Rectal smooth muscle tissue (tissue), 1 donor: Measurements from ENCODE around the gene VWF.

ENCODE experiments used
- H3K27ac ChIP-seq: one replicate; pipeline ENCODE4 v1.7.0; 2013; ENCODE audit warnings: low read depth, low read length, inconsistent platforms
- H3K27me3 ChIP-seq: one replicate; pipeline ENCODE4 v1.7.0; 2013; ENCODE audit warnings: low read length; ENCODE audit not compliant: control insufficient read depth, insufficient read depth
- H3K36me3 ChIP-seq: one replicate; pipeline ENCODE4 v1.7.0; 2013; ENCODE audit warnings: low read length; ENCODE audit not compliant: control insufficient read depth, insufficient read depth
- H3K4me1 ChIP-seq: one replicate; pipeline ENCODE4 v1.7.0; 2013; ENCODE audit warnings: low read length; ENCODE audit not compliant: control insufficient read depth, insufficient read depth
- H3K4me3 ChIP-seq: one replicate; pipeline ENCODE4 v1.7.0; 2013; ENCODE audit warnings: low read length
- H3K9ac ChIP-seq: one replicate; pipeline ENCODE4 v1.7.0; 2013; ENCODE audit warnings: low read length

Gene VWF

GRCh38 chr12:6092784-6093722 lies 31.4 kb downstream of the VWF start:
- no peak overlapping the region for H3K27ac ChIP-seq

DNA sequence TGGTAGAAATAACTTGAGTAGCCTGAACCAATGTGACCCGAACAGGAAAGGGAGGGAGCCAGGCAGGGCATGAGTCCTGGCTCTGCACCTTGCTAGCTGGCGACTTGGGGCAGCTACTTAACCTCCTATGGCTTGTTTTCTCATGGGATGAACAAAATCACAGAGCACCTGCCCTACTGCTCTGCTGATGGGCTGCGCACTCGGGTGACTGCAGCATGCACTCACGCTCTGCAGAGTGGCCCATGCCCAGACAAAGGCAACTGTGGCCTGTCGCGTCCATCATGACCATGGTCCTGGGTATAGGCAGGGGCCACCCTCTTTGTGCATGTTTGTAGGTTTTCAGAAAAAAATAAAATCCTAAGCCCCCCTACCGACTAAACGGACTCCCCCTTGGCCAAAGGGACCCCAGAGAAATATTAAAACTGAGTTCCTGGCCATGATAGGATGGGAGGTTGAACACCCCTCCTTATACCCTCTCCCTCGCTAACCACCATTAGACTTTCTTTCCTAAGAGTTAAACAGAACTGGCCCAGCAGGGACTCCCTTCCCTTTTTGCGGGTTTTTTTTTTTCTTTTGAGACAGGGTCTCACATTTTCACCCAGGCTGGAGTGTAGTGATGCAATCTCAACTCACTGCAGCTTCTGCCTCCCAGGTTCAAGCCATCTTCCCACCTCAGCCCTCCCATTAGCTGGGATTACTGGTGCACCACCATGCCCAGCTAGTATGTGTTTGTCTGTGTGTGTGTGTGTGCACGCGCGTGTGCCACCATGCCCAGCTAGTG lies 32.5 kb downstream of the VWF start:
- Histone ChIP-seq H3K27ac (no peak overlapping the region), H3K27me3 (no peaks in the 10 kb centered on the region), H3K9ac (no peak overlapping the region), H3K4me1 (peaks cover 11% of the 10 kb centered on the region), H3K4me3 (no peak overlapping the region), H3K36me3 (no peaks in the 10 kb centered on the region)

More at GRCh38 chr12:6092784-6093722, 31.4 kb downstream of the VWF start:
- no peak overlapping the region for H3K4me3 ChIP-seq
- H3K27me3 ChIP-seq: no peaks in the 10 kb centered on the region
- H3K36me3 ChIP-seq: no peaks in the 10 kb centered on the region
- no peak overlapping the region for H3K9ac ChIP-seq
- peaks cover 11% of the 10 kb centered on the region for H3K4me1 ChIP-seq

GRCh38 chr12:6090803-6091202 lies 33.7 kb downstream of the VWF start:
- H3K27ac ChIP-seq: peak overlapping the region; percentile 3

DNA sequence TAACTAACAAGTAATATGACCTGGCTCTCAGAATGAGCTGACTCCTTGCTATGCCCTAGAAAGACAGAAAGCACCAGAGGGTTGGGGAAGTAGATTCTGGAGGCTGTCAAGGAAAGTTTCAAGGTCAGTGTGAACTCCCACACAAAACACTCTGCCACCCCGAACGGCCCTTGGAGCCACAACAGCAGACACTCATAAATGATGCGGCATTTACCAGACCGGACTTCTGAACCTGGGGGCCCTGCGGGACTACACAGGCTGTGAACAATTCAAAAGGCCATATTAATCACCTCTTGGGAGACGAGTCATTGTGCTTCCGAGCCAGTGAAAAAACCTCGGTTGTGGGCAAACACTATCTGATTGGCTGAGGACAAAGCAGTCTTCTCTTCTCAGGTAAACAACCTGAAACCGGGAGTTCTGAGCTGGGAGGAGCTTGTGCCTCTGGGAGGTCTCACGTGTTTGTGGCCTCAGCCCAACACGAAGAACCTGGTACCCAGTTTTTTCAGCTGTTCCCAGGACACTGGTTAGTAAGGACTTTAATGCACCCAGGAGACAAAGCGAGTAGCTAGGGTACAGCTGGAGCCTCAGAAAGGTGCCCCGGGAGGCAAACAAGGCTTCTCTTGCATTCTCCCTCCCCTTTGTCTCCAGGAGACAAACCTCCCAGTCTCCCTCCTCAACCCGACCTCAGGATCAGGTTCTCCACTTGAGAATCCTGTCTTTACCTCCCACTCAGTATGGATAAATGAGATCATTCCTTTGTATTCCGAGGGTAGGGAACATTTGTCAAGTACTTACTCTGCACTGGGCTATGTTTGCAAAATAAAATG lies 35.3 kb downstream of the VWF start:
- no peak overlapping the region for H3K4me3 ChIP-seq
- no peaks in the 10 kb centered on the region for H3K36me3 ChIP-seq
- peaks cover 23% of the 10 kb centered on the region for H3K4me1 ChIP-seq
- H3K27ac ChIP-seq: peak overlapping the region; percentile 30
- H3K9ac ChIP-seq: no peak overlapping the region
- H3K27me3 ChIP-seq: no peaks in the 10 kb centered on the region

More at GRCh38 chr12:6090803-6091202, 33.7 kb downstream of the VWF start:
- Histone ChIP-seq H3K4me3 (no peak overlapping the region), H3K27me3 (no peaks in the 10 kb centered on the region), H3K36me3 (no peaks in the 10 kb centered on the region), H3K4me1 (peaks cover 13% of the 10 kb centered on the region), H3K9ac (no peak overlapping the region)

GRCh38 chr12:6086316-6086715 lies 38.2 kb downstream of the VWF start:
- H3K4me3 ChIP-seq: no peak overlapping the region
- H3K27me3 ChIP-seq: no peaks in the 10 kb centered on the region
- peaks cover 32% of the 10 kb centered on the region for H3K4me1 ChIP-seq
- H3K36me3 ChIP-seq: no peaks in the 10 kb centered on the region
- no peak overlapping the region for H3K27ac ChIP-seq
- no peak overlapping the region for H3K9ac ChIP-seq

GRCh38 chr12:6085841-6086240 lies 38.6 kb downstream of the VWF start:
- Histone ChIP-seq H3K27me3 (no peaks in the 10 kb centered on the region), H3K4me1 (peaks cover 32% of the 10 kb centered on the region), H3K4me3 (no peak overlapping the region), H3K36me3 (no peaks in the 10 kb centered on the region), H3K27ac (no peak overlapping the region), H3K9ac (no peak overlapping the region)

GRCh38 chr12:6084969-6085450 lies 39.5 kb downstream of the VWF start:
- H3K9ac ChIP-seq: no peak overlapping the region
- no peak overlapping the region for H3K4me3 ChIP-seq
- H3K4me1 ChIP-seq: peaks cover 28% of the 10 kb centered on the region
- peak overlapping the region; percentile 88 for H3K27ac ChIP-seq
- no peaks in the 10 kb centered on the region for H3K27me3 ChIP-seq
- H3K36me3 ChIP-seq: no peaks in the 10 kb centered on the region

GRCh38 chr12:6084261-6084968 lies 40.1 kb downstream of the VWF start:
- H3K36me3 ChIP-seq: no peaks in the 10 kb centered on the region
- H3K27ac ChIP-seq: peak overlapping the region; percentile 88
- H3K9ac ChIP-seq: no peak overlapping the region
- H3K4me3 ChIP-seq: no peak overlapping the region
- peaks cover 28% of the 10 kb centered on the region for H3K4me1 ChIP-seq
- no peaks in the 10 kb centered on the region for H3K27me3 ChIP-seq

DNA sequence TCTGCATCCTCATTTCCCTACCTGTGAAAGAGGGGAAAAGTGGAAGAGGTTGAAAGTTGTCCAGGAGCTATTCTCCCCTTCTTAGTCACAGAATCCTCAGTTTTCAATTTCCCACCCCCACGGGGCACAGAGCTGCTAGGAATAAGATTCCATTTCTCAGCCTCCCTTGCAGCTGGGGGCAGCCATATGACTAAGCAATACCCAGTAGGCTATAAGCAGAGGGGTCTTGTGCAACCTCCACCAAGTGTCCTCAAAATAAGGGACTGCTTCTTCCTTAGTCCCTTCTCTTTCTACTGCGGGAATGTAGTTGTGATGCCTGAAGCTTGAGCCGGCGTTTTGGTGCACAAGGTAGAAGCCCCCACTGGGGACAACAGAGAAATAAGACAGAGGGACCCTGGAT lies 40.9 kb downstream of the VWF start:
- Histone ChIP-seq H3K9ac (no peak overlapping the region), H3K4me1 (peaks cover 28% of the 10 kb centered on the region), H3K27me3 (no peaks in the 10 kb centered on the region), H3K4me3 (no peak overlapping the region), H3K36me3 (no peaks in the 10 kb centered on the region), H3K27ac (peak overlapping the region; percentile 88)

- peaks cover 28% of the 10 kb centered on the region for H3K4me1 ChIP-seq
- H3K9ac ChIP-seq: no peak overlapping the region
- no peaks in the 10 kb centered on the region for H3K27me3 ChIP-seq
- no peaks in the 10 kb centered on the region for H3K36me3 ChIP-seq
- no peak overlapping the region for H3K4me3 ChIP-seq
- H3K27ac ChIP-seq: peak overlapping the region; percentile 88
These were observed 41.9 kb downstream of the VWF start for GRCh38 chr12:6082613-6083012.

- no peaks in the 10 kb centered on the region for H3K27me3 ChIP-seq
- no peak overlapping the region for H3K4me3 ChIP-seq
- no peaks in the 10 kb centered on the region for H3K36me3 ChIP-seq
- H3K4me1 ChIP-seq: peaks cover 26% of the 10 kb centered on the region
- no peak overlapping the region for H3K9ac ChIP-seq
- no peak overlapping the region for H3K27ac ChIP-seq
These were observed 44.1 kb downstream of the VWF start for GRCh38 chr12:6080149-6081045.
